IMR-90 (cell line): ENCODE data around the gene IGLON5. TPM values are rescaled to one million over a fixed set of nuclear protein-coding genes. Genes with fewer than 3 reads are reported as not detected.

ENCODE experiments used
- ATAC-seq: fragments of 200-7000 bp; cut with Tn5 transposase; 2 replicates; pipeline ENCODE4 v1.9.1; 2020; ENCODE audit warnings: low read depth, mild to moderate bottlenecking, moderate library complexity
- BruUV-seq: library from RNA; stranded (reverse); fragments of 400-500 nt; replicated peaks from 2 replicates; lab custom pipeline; 2021; lab: Mats Ljungman, UMichigan
- CTCF ChIA-PET: fragments of 300-600 bp; formaldehyde crosslinking; extraction: SDS; loops from one replicate; lab custom pipeline; 2021; ENCODE audit warnings: antibody characterized with exemption; lab: Yijun Ruan, JAX
- POLR2A ChIA-PET: fragments of 300-600 bp; sonication (Branson Sonifier 250); formaldehyde crosslinking; loops from one replicate; lab custom pipeline; 2022; ENCODE audit warnings: antibody characterized with exemption; ENCODE audit not compliant: unreplicated experiment; lab: Charles Lee
- DNase-seq: peaks from one replicate; pipeline ENCODE4 v3.0.0; 2013
- H2AFZ ChIP-seq: replicated peaks from 2 replicates; pipeline ENCODE3; 2013; ENCODE audit warnings: low read length, mild to moderate bottlenecking; ENCODE audit not compliant: poor library complexity
- H2AK5ac ChIP-seq: 2 replicates; pipeline ENCODE4 v1.6.1; 2013; ENCODE audit warnings: low read depth, low read length, inconsistent platforms
- H2AK9ac ChIP-seq: replicated peaks from 2 replicates; pipeline ENCODE3; 2013; ENCODE audit warnings: mild to moderate bottlenecking, low read depth, low read length, moderate library complexity; ENCODE audit not compliant: poor library complexity
- H2BK120ac ChIP-seq: 2 replicates; pipeline ENCODE4 v1.6.1; 2013; ENCODE audit warnings: low read depth, low read length, inconsistent platforms
- H2BK15ac ChIP-seq: 3 replicates; pipeline ENCODE4 v1.6.1; 2013; ENCODE audit warnings: low read depth, low read length, inconsistent platforms
- H2BK20ac ChIP-seq: 2 replicates; pipeline ENCODE4 v1.6.1; 2013; ENCODE audit warnings: low read depth, mild to moderate bottlenecking, inconsistent platforms, low read length, moderate library complexity
- H2BK5ac ChIP-seq: 2 replicates; pipeline ENCODE4 v1.6.1; 2013; ENCODE audit warnings: mild to moderate bottlenecking, low read depth, low read length, inconsistent platforms; ENCODE audit not compliant: poor library complexity, severe bottlenecking
- H3K14ac ChIP-seq: replicated peaks from 2 replicates; pipeline ENCODE4 v1.6.1; 2013; ENCODE audit warnings: low read depth, low read length, inconsistent platforms
- H3K18ac ChIP-seq: 2 replicates; pipeline ENCODE4 v1.6.1; 2013; ENCODE audit warnings: low read depth, low read length, control low read depth
- H3K23ac ChIP-seq: 2 replicates; pipeline ENCODE4 v1.6.1; 2013; ENCODE audit warnings: low read depth, low read length, inconsistent platforms
- H3K27ac ChIP-seq: 2 replicates; pipeline ENCODE4 v1.5.1; 2013; ENCODE audit warnings: mild to moderate bottlenecking, control low read depth, low read length; ENCODE audit not compliant: insufficient read depth
- H3K27me3 ChIP-seq: 2 replicates; pipeline ENCODE4 v1.6.1; 2013; ENCODE audit warnings: low read length; ENCODE audit not compliant: control insufficient read depth, insufficient read depth
- H3K36me3 ChIP-seq: 2 replicates; pipeline ENCODE4 v1.6.1; 2013; ENCODE audit warnings: low read length, mixed read lengths; ENCODE audit not compliant: control insufficient read depth, insufficient read depth
- H3K4ac ChIP-seq: 2 replicates; pipeline ENCODE4 v1.6.1; 2013; ENCODE audit warnings: low read depth, low read length, inconsistent platforms
- H3K4me1 ChIP-seq: 2 replicates; pipeline ENCODE4 v1.6.1; 2013; ENCODE audit warnings: low read length, mixed read lengths; ENCODE audit not compliant: control insufficient read depth, insufficient read depth
- H3K4me2 ChIP-seq: 2 replicates; pipeline ENCODE4 v1.6.1; 2013; ENCODE audit warnings: low read depth, mild to moderate bottlenecking, control low read depth, low read length, moderate library complexity
- H3K4me3 ChIP-seq: 2 replicates; pipeline ENCODE4 v1.5.1; 2013; ENCODE audit warnings: low read depth, mild to moderate bottlenecking, control low read depth, low read length, moderate library complexity; ENCODE audit not compliant: insufficient read depth
- H3K56ac ChIP-seq: 2 replicates; pipeline ENCODE4 v1.6.1; 2013; ENCODE audit warnings: low read length, inconsistent platforms; ENCODE audit not compliant: insufficient read depth; ENCODE audit errors: extremely low read depth
- H3K79me1 ChIP-seq, 2 experiments: 2 replicates each; pipeline ENCODE4 v1.6.1; 2013; ENCODE audit warnings: low read length in 2 of 2, inconsistent platforms in 1 of 2, low read depth in 1 of 2
- H3K9ac ChIP-seq: 2 replicates; pipeline ENCODE4 v1.6.1; 2013; ENCODE audit warnings: low read depth, low read length, control low read depth
- H3K9me1 ChIP-seq: 2 replicates; pipeline ENCODE4 v1.6.1; 2013; ENCODE audit warnings: low read length, inconsistent platforms; ENCODE audit not compliant: insufficient read depth
- H3K9me3 ChIP-seq: 2 replicates; pipeline ENCODE4 v1.6.1; 2013; ENCODE audit warnings: low read length; ENCODE audit not compliant: control insufficient read depth, insufficient read depth
- H4K20me1 ChIP-seq: 2 replicates; pipeline ENCODE4 v1.6.1; 2013; ENCODE audit warnings: low read length, inconsistent platforms; ENCODE audit not compliant: insufficient read depth
- H4K5ac ChIP-seq: 2 replicates; pipeline ENCODE4 v1.6.1; 2013; ENCODE audit warnings: mild to moderate bottlenecking, low read depth, low read length, control low read depth
- H4K8ac ChIP-seq, 2 experiments: 2 replicates each; pipeline ENCODE4 v1.6.1; 2013; ENCODE audit warnings: low read depth in 2 of 2, low read length in 2 of 2, control low read depth in 1 of 2, inconsistent platforms in 1 of 2
- H4K91ac ChIP-seq: 2 replicates; pipeline ENCODE4 v1.6.1; 2013; ENCODE audit warnings: low read depth, low read length, inconsistent platforms; ENCODE audit not compliant: insufficient read depth
- CEBPB ChIP-seq: IDR thresholded peaks from 2 replicates; pipeline ENCODE4 v1.6.1; 2012; ENCODE audit warnings: low read depth, low read length, improper control_type of control experiment
- CTCF ChIP-seq: conservative IDR thresholded peaks from 2 replicates; pipeline ENCODE4 v1.5.1; 2012; ENCODE audit warnings: mild to moderate bottlenecking, low read depth, low read length, improper control_type of control experiment
- FOS ChIP-seq: fragments of 150-350 bp; IDR thresholded peaks from 2 replicates; pipeline ENCODE4 v1.6.1; 2016; ENCODE audit warnings: low read depth, low read length
- MAZ ChIP-seq: IDR thresholded peaks from 2 replicates; pipeline ENCODE4 v1.6.1; 2012; ENCODE audit warnings: low read depth, mild to moderate bottlenecking, low read length, improper control_type of control experiment, moderate library complexity, borderline replicate concordance
- MXI1 ChIP-seq: IDR thresholded peaks from 2 replicates; pipeline ENCODE4 v1.6.1; 2012; ENCODE audit warnings: low read depth, mild to moderate bottlenecking, low read length, moderate library complexity, borderline replicate concordance
- RCOR1 ChIP-seq: IDR thresholded peaks from 2 replicates; pipeline ENCODE4 v1.6.1; 2012; ENCODE audit warnings: mild to moderate bottlenecking, low read length, improper control_type of control experiment; ENCODE audit not compliant: insufficient replicate concordance
- WGBS, 2 experiments: methylation state at CpG; one replicate each; pipeline versions ENCODE4 v1.1.5 to v1.1.7; 2013; ENCODE audit warnings: missing lambda C conversion rate in 2 of 2; ENCODE audit not compliant: insufficient read length in 1 of 2; ENCODE audit errors: extremely low coverage in 2 of 2; 5-methylcytosine and 5-hydroxymethylcytosine counted together
- dilution Hi-C: fragments of 300-500 bp; cut with HindIII; formaldehyde crosslinking; loops from one replicate; pipeline ENCODE4 v1.14.3; 2018; ENCODE audit warnings: low sequenced_read_pairs; ENCODE audit not compliant: unreplicated experiment
- in situ Hi-C: fragments of 300-500 bp; cut with MboI; formaldehyde crosslinking; loops from 3 replicates; pipeline ENCODE4 v1.14.3; 2019; ENCODE audit warnings: low sequenced_read_pairs, inconsistent platforms, mixed read lengths
- intact Hi-C: fragments of 100-400 bp; cut with micrococcal nuclease; formaldehyde crosslinking; loops from 2 replicates; pipeline ENCODE4 v1.10.0; 2022
- polyA plus RNA-seq, 3 experiments: library from polyadenylated mRNA; depleted of rRNA; stranded (reverse); fragments of >200 nt; gene quantifications; 2 replicates each; pipeline ENCODE4 v1.2.3, GENCODE V29; 2012; ENCODE audit warnings: low replicate concordance in 1 of 3
- total RNA-seq: library from RNA; depleted of rRNA; stranded (reverse); fragments of >200 nt; gene quantifications from 2 replicates; pipeline ENCODE4 v1.2.3, GENCODE V29; 2012

IGLON5 gene
- total and polyA plus RNA-seq, 2 of the 4 experiments (the other 2 are of a cell fraction): not detected

GRCh38 chr19:51285682-51286081 is 25.8 kb upstream of the IGLON5 start:
- no peak for TF ChIP-seq FOS
- no peak for TF ChIP-seq RCOR1
- no peak for TF ChIP-seq MXI1
- no peak for TF ChIP-seq MAZ
- TF ChIP-seq CEBPB: no peak
- TF ChIP-seq CTCF: no peak
- Histone ChIP-seq H3K56ac (no peak overlapping the region), H3K79me1 (no peaks in the 10 kb centered on the region), H2AK9ac (no peak overlapping the region), H4K91ac (no peak overlapping the region), H2BK120ac (no peak overlapping the region), H3K14ac (no peak overlapping the region), H2AFZ (no peak overlapping the region), H3K4me2 (no peak overlapping the region), H4K20me1 (no peaks in the 10 kb centered on the region), H2AK5ac (no peak overlapping the region), H2BK5ac (no peak overlapping the region), H3K4me3 (no peak overlapping the region), H3K27me3 (no peaks in the 10 kb centered on the region), H3K9me1 (no peaks in the 10 kb centered on the region), H4K8ac (no peak overlapping the region), H3K9me3 (peaks cover 3% of the 10 kb centered on the region; the same call in 1 of the 2 replicates), H3K4ac (no peak overlapping the region), H2BK15ac (no peak overlapping the region), H4K5ac (no peak overlapping the region), H3K4me1 (no peaks in the 10 kb centered on the region), H3K9ac (no peak overlapping the region), H3K36me3 (no peaks in the 10 kb centered on the region), H3K23ac (no peak overlapping the region), H3K18ac (no peak overlapping the region), H2BK20ac (no peak overlapping the region), H3K27ac (no peak overlapping the region)
- CTCF ChIA-PET: no interaction called here
- in situ Hi-C loops (no loop called here), intact Hi-C loops (no loop called here), dilution Hi-C loops (no loop called here)
- ATAC-seq (no peak), DNase-seq (no peak)
- no TSS peak for BruUV-seq
- POLR2A ChIA-PET: no interaction called here
- WGBS, 2 experiments: no CpG with 5 or more reads among the region's 3 CpGs
